ENCODE data around the gene CACNA1D.

DNA sequence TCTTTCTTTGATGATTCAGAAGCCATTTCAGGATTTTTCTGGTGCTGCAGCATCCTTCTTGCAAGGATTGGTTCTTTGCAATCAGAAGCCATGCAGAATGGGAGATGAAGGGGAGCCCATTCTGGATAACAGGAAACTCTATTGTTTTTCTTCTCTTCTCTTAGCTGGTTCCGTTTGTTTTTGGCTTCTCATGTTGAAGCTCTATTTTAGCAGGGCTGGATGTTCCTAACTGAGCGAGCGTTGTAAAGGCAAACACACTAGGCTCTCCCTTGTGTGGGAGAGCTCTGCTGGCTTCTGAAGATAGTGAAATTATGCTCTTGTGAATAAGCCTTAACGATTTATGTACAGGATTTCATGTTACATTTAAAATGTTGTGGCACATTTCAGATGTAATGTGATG is 8.3 kb downstream of the CACNA1D start:
- TF ChIP-seq, protein P1, sequence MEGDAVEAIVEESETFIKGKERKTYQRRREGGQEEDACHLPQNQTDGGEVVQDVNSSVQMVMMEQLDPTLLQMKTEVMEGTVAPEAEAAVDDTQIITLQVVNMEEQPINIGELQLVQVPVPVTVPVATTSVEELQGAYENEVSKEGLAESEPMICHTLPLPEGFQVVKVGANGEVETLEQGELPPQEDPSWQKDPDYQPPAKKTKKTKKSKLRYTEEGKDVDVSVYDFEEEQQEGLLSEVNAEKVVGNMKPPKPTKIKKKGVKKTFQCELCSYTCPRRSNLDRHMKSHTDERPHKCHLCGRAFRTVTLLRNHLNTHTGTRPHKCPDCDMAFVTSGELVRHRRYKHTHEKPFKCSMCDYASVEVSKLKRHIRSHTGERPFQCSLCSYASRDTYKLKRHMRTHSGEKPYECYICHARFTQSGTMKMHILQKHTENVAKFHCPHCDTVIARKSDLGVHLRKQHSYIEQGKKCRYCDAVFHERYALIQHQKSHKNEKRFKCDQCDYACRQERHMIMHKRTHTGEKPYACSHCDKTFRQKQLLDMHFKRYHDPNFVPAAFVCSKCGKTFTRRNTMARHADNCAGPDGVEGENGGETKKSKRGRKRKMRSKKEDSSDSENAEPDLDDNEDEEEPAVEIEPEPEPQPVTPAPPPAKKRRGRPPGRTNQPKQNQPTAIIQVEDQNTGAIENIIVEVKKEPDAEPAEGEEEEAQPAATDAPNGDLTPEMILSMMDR (IDR thresholded peaks at IDR 0.05; ENCODE audit: poor library complexity), result no peak
- TF ChIP-seq EZH2 (IDR thresholded peaks at IDR 0.05; ENCODE audit: borderline replicate concordance), result no peak
- no peak for TF ChIP-seq EZH2phosphoT487 (IDR thresholded peaks at IDR 0.05; ENCODE audit: low read depth, severe bottlenecking, unreplicated experiment)
